HG03039 (cell line): ENCODE data around the gene TMEM143.
A peak's percentile ranks its signal among the peaks of the same experiment; 100 is the strongest.
"Not testable (repeated sequence)": the region's sequence is repeated elsewhere in the genome, so short reads cannot be mapped to it uniquely, and the experiment has no call there.

ENCODE experiments used
- ATAC-seq: cut with Tn5 transposase; IDR thresholded peaks from one replicate; pipeline ENCODE4 v1.9.1; 2021; ENCODE audit warnings: mild to moderate bottlenecking, moderate library complexity; ENCODE audit not compliant: unreplicated experiment

Gene TMEM143

DNA sequence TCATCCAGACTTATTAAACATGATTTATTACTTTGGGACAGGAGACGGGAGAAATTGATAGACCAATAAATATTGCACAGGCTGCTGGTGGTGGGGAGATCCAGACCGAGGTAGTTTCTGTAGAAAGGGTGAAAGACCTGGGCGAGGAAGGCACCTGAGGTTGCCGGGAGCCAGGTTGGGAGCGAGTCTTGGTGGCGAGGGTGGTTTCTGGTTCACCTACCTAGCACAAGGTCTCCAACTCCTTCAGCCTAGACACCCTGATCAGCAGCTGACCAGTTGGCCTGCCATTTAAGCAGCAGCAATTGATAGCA, 31.4 kb downstream of the TMEM143 start:
- ATAC-seq = no peak

GRCh38 chr19:48330012-48330681, 33.6 kb downstream of the TMEM143 start:
- no peak for ATAC-seq

DNA sequence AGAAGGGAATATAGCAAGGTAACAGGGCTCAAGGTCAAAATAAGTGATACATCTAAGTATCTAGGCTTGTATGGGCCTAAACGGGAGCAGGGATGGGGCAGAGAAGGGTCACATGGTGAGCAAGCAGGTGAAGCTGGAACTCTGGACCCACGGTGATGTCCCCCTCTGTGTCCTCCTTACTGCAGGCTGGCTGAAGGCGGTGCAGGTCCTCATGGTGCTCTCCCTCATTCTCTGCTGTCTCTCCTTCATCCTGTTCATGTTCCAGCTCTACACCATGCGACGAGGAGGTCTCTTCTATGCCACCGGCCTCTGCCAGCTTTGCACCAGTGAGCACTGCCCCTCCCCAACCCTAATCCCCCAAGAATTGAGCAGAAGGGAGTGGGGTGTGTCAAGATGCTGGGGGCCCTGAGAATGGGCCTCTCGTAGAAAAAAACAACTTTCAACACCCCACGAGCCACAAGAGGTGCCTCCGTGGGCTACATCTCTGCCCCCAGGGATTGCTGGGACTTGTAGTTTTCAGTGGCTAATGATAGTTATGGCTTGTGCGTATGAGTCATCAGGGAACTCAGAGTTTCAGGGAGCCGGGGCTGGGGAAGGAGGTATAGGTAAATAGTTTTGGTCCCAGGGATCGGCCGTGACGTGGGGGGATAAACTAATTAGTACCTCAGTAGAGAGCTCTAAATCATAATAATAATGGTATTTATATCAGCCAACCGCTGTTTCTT, 34.4 kb downstream of the TMEM143 start:
- no peak for ATAC-seq

DNA sequence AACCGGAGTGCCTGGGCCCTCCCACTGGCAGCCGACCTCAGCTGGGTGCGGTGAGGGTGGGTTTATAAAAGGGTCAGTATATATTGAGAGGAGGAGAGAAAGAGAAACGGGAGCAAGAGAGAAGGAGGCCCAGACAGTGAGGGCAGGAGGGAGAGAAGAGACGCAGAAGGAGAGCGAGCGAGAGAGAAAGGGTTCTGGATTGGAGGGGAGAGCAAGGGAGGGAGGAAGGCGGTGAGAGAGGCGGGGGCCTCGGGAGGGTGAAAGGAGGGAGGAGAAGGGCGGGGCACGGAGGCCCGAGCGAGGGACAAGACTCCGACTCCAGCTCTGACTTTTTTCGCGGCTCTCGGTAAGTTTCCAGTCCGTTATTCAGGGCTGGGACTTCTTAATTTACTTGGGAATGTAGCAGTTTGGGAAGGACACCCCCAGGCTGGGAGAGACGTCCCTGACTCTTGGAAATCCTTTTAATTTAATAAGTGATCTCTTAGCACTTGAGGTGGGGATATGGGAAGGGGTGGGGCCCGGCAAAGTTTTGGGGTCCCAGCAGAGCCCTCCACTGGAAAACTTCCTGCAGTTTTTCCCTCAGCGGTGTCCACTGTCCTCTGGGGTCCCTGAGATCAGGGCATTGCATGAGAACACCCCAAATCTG, 38.4 kb downstream of the TMEM143 start, which contains the start of gene EMP3:
EMP3 (plus strand) TSS at position 288 of the 646 bp plus-strand sequence. CDS start 1,293 bp downstream, outside the sequence.
- no peak for ATAC-seq

DNA sequence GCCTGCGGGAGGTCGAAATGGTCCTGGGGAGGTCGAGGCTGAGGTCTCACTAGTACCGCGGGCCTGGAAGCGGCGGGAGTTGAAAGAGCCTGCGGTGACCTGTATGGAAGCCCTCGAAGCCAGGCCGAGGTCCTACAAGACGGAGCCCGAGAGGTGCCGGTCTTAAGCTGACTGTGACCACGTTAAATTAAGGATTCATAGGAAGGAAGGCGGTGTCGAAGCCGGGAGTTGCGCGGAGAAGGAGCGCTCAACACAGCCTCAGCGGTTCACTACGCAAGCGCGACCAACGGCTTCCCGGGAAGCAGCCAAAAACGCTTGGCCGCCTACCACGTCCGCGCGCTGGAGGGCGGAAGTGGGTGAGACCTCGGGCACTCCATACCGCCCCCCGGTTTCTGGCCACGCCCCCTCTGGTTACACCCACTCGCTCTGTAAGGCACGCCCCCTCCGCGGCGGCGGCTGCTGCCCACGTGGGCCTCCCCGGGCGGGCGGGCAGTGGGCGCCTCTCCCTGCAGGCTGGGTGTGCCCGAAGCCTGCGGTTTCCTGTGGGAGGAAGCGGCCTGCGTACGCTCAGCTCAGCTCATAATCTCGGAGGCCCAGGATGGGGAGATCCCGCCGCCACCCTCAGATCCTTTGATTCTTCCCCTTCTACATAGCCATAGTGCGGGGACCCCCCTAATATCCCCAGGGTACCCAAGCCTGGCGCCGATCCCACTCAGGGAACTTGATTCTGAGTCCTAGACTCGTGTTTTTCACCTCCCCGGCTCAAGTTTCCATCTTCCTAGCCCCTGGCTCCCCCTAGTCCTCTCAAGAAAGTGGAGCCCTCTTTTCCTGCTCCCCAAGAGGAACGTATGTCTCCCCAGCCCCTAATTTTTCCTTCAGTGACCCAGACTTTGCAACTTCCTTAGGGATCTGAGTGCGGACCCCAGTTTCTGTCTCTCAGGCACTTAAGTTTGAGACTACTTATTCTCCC, 41.8 kb downstream of the TMEM143 start:
- ATAC-seq = peak; percentile 51

DNA sequence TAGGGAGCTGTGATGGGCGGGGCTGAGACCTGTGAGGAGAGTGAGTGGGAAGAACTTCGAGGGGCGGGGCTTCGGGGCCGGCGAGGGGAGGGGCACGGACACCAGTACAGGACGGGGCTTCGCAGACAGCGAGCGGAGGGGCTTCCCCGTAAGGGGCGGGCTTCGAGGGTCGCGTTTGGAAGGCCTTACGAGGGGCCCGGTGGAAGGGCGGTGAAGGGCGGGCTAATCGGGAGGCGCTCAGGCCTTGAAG, 42.4 kb downstream of the TMEM143 start:
- peak; percentile 48 for ATAC-seq

- ATAC-seq = no peak
Observed at GRCh38 chr19:48319647-48320541, 43.8 kb downstream of the TMEM143 start.

DNA sequence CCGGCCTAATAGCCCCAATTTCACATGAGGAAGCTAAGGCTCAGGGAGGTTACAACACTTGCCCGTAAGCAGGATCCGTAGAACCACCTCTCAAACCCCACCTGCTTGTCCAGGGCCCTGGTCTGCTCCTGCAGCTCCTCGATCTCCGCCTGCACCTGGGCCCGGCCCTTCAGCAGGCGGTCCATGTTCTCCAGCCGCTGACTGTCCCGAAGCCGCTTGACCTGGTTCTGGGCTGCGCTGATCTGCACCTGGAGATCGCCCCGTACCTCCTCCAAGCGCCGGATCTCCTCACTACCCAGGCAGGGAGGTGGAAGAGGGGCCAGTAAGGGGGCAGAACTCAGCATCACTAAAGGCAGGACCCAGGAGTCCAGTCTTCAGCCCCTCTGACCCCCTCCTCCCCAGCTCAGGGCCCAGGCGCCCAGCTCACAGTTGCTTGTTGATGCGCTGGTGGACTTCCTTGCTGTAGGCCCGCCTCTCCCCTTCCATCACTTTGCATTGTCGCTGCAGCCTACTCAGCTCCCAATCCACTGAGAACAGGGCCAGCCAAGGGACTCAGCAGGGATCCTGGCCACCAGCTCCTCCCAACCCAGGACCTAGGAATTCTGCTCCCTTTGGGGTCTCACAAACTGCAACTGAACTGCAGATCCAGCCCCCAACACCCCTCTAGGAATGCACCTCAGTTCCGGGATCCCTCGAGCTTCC, 45.3 kb downstream of the TMEM143 start:
- ATAC-seq = no peak

DNA sequence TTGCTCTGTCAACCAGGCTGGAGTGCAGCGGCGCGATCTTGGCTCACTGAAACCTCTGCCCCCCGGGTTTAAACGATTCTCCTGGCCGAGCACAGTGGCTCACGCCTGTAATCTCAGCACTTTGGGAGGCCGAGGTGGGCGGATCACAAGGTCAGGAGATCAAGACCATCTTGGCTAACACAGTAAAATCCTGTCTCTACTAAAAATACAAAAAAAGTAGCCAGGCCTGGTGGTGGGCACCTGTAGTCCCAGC, 46.1 kb downstream of the TMEM143 start:
- ATAC-seq = not testable (repeated sequence)

- ATAC-seq = no peak
Observed at GRCh38 chr19:48315712-48316111, 48.0 kb downstream of the TMEM143 start.

DNA sequence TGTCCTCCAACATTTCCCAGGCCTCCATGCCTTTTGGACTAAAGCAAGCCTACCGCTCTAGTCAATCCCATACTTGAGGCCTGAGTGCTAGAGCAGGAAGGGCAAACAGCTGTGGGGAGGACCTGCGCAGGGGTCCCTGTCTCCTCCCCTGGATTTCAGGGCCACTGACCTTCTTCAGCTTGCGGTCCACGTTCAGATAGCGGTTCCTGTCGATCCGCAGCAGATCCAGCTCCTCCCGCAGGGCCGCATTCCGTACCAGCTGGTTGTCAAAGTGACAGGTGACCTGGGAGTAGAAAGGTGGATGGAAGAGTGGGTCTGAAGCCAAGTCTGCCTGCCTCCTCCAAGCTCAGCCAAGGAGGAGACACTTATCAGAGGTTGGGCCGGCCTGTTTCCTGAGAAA, 52.4 kb downstream of the TMEM143 start:
- no peak for ATAC-seq

- ATAC-seq = no peak
Observed at GRCh38 chr19:48310227-48310626, 53.5 kb downstream of the TMEM143 start.

DNA sequence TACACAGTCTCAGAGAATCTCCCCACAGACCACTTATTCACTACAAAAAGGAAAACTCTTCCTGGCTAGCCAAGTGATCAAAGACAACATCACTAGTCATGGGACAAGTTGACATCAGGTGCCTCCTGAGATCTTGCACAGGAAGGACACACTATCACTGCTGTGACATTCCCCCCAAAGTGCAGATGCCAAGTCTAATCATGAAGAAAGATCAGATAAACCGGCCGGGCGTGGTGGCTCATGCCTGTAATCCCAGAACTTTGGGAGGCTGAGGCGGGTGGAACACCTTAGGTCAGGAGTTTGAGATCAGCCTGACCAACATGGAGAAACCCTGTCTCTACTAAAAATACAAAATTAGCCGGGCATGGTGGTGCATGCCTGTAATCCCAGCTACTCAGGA, 54.0 kb downstream of the TMEM143 start:
- not testable (repeated sequence) for ATAC-seq

DNA sequence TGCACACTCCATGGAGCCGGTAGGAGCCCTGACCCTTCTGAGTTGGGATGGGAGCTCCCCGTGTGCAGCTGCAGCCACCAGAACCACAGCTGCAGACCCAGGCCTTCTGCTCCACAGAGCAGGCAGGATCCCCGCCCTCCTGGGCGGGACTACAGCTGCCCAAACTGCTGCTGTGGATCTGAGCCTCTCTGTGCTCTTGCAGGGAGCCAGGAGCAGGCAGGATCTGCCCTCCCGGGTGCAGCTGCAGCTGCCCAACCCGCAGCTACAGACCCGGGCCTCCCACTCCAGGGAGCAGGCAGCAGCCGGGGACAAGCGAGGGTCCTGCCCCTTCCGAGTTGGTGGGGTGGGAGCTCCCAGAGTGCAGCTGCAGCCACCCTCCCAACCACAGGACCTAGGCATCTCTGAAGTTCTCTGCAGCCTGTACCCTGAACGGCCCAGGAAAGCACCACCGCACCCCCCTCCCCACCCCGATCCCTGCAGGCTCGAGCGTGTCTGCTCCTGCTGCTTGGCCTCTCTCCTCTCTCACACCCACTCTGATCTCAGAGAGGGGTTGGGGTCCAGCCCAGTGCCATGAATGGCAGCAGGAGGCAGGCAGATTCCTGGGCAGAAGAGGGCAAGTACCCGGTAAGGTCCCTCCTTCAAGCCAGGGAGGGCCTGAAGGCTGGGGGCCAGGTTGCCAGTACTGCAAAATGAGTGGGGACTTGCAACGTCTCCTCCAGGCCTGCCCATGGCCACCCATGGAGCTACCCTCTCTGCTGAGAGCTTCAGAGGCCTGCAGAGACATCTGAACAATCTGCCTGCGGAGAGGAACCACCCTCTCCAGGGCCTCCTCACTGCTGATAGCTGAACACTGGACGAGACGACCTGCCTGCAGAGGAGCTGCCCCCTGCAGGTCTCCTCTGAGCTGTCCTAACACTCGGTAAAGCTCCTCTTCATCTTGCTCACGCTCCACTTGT, 54.8 kb downstream of the TMEM143 start:
- no peak for ATAC-seq

DNA sequence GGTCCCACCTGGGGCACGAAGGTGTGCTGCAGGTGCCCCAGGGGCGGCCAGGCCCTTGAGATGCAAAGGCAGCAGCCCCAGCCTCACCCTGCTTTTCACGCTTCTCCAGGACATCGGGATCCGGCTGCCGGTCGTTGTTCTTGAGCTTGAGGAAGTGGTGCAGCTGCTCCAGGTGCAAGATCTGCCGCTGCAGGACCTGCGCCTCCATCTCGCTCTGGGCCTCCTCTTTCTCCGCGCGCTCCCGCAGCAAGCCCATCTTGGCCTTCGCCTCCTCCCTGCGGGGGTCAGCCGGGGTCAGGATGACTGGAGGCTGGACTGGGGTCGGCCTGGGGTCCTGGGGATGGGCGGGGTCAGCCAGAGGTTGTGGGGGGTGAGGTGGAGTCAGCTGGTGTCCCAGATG, 59.9 kb downstream of the TMEM143 start:
- ATAC-seq = no peak

DNA sequence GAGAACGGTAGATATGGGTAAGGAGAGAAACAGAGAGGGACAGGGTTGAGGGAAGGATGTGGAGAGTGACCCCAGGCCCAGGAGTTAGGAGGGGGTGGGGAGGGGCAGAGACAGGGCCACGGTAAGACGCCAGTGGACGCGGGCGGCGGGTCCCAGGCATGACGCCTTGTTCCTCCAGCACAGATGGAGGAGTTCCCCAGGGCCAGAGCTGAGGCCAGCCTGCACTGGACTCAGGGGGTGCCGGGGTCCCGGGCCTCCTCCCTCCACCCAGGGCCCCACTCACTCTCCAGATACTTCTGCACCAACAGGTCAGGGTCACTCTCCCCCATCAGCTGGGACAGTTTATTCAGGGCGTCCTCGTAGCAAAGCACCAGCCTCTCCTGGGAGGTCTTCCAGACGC, 60.4 kb downstream of the TMEM143 start:
- no peak for ATAC-seq

DNA sequence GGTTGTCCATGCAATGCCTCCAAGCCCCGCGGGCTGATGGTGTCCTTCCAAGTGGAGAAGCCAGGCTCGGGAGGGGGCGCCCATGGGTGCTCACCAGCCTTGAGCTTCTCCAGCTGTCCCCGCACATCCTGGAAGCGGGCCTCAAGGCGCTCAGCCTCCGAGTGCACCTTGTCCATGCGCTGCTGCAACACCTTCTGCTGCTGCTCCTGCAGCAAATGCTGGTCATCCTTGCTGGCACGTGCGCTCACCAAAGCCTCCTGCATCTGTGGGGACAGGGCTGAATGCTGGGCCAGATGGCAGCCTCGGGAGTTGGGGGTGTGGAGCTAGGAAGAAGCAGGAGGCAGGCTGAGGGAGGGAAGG, 61.2 kb downstream of the TMEM143 start:
- no peak for ATAC-seq

- ATAC-seq = no peak
Observed at GRCh38 chr19:48301886-48302599, 61.7 kb downstream of the TMEM143 start.
